HepG2 (cell line): ENCODE measurements around the gene GOT2. TPM values are rescaled to one million over a fixed set of nuclear protein-coding genes. Genes with fewer than 3 reads are reported as not detected.

Source experiments
- ATAC-seq: fragments of 200-7000 bp; cut with Tn5 transposase; 3 replicates; pipeline ENCODE4 v1.9.1; 2020; ENCODE audit warnings: mild to moderate bottlenecking, moderate library complexity
- BruUV-seq: library from RNA; stranded (reverse); fragments of 400-500 nt; replicated peaks from 2 replicates; lab custom pipeline; 2021; lab: Mats Ljungman, UMichigan
- CTCF ChIA-PET: fragments of 300-600 bp; formaldehyde crosslinking; extraction: SDS; loops from one replicate; lab custom pipeline; 2021; ENCODE audit warnings: low total read pairs, inconsistent platforms, low intra/inter-chr PET ratio; lab: Yijun Ruan, JAX
- POLR2A ChIA-PET: fragments of 350-600 bp; sonication (Branson Sonifier 250); formaldehyde crosslinking; loops from one replicate; lab custom pipeline; 2020; ENCODE audit warnings: antibody characterized with exemption, inconsistent platforms; lab: Yijun Ruan, JAX
- DNase-seq: peaks from one replicate; pipeline ENCODE4 v3.0.0-alpha.2; 2015; ENCODE audit warnings: low spot score
- FAIRE-seq: peaks from 3 replicates; lab custom pipeline; 2011; peaks lifted over from hg19 to GRCh38; lab: Jason Lieb, UNC
- H2AFZ ChIP-seq: one replicate; pipeline ENCODE4 v1.6.1; 2011; ENCODE audit warnings: low read length, inconsistent platforms
- H3K27ac ChIP-seq: fragments of 300-600 bp; 3 replicates; pipeline ENCODE4 v1.8.0; 2011; ENCODE audit warnings: mixed run types, mild to moderate bottlenecking, mixed read lengths, low read length, inconsistent platforms; ENCODE audit not compliant: insufficient read depth; ENCODE audit errors: extremely low read length
- H3K27me3 ChIP-seq, 2 experiments: fragments of 200-600 bp in 1 of 2; 2 replicates in 1 of 2; 3 replicates in 1 of 2; pipeline versions ENCODE4 v1.6.0 to v1.8.0; 2011; ENCODE audit warnings: low read length in 2 of 2, mild to moderate bottlenecking in 2 of 2, moderate library complexity in 2 of 2, inconsistent platforms in 1 of 2; ENCODE audit not compliant: insufficient read depth in 2 of 2, control insufficient read depth in 1 of 2
- H3K36me3 ChIP-seq, 2 experiments: fragments of 200-600 bp in 1 of 2; replicated peaks in 1 of 2; 2 replicates in 1 of 2; 3 replicates in 1 of 2; pipeline versions ENCODE4 v1.5.1 to v1.8.0; 2011; ENCODE audit warnings: low read length in 2 of 2, inconsistent platforms in 1 of 2; ENCODE audit not compliant: insufficient read depth in 2 of 2, control insufficient read depth in 1 of 2
- H3K4me1 ChIP-seq: 2 replicates; pipeline ENCODE4 v1.5.1; 2012; ENCODE audit warnings: low read length, inconsistent platforms; ENCODE audit not compliant: insufficient read depth
- H3K4me2 ChIP-seq: 2 replicates; pipeline ENCODE4 v1.6.0; 2011; ENCODE audit warnings: low read depth, low read length, inconsistent platforms
- H3K4me3 ChIP-seq, 3 experiments: fragments of 200-600 bp in 1 of 3; sonication (generic), shearing (Covaris generic) in 1 of 3; replicated peaks in 1 of 3; 2 replicates each; pipeline ENCODE4 v1.5.1; 2011 to 2016; ENCODE audit warnings: low read length in 3 of 3, inconsistent platforms in 2 of 3, low read depth in 2 of 3, mild to moderate bottlenecking in 2 of 3, control low read depth in 1 of 3, mixed read lengths in 1 of 3; ENCODE audit not compliant: insufficient read depth in 1 of 3
- H3K79me2 ChIP-seq: one replicate; pipeline ENCODE4 v1.6.1; 2011; ENCODE audit warnings: low read length, inconsistent platforms; ENCODE audit not compliant: insufficient read depth
- H3K9ac ChIP-seq: 2 replicates; pipeline ENCODE4 v1.6.0; 2011; ENCODE audit warnings: mild to moderate bottlenecking, low read depth, low read length, inconsistent platforms; ENCODE audit not compliant: insufficient read depth
- H3K9me3 ChIP-seq: 2 replicates; pipeline ENCODE4 v1.5.1; 2012; ENCODE audit warnings: mild to moderate bottlenecking, low read length
- H4K20me1 ChIP-seq: 2 replicates; pipeline ENCODE4 v1.6.0; 2011; ENCODE audit warnings: inconsistent platforms, mild to moderate bottlenecking, low read length, moderate library complexity; ENCODE audit not compliant: insufficient read depth
- GMEB2 ChIP-seq: IDR thresholded peaks from 2 replicates; pipeline ENCODE4 v1.6.1; 2016; ENCODE audit warnings: missing biosample characterization, missing genetic modification reagents, low read depth
- HCFC1 ChIP-seq: fragments of 150-350 bp; IDR thresholded peaks from 2 replicates; pipeline ENCODE4 v1.6.1; 2014; ENCODE audit warnings: low read depth, low read length
- HMG20B ChIP-seq: conservative IDR thresholded peaks from 2 replicates; pipeline ENCODE4 v1.6.1; 2016; ENCODE audit warnings: missing genetic modification reagents, missing compliant biosample characterization
- MTF2 ChIP-seq: sonication (generic); formaldehyde crosslinking; IDR thresholded peaks from 2 replicates; pipeline ENCODE4 v1.5.0; 2020; ENCODE audit warnings: missing genetic modification reagents, borderline replicate concordance
- SAP130 ChIP-seq: IDR thresholded peaks from 2 replicates; pipeline ENCODE4 v1.6.1; 2016; ENCODE audit warnings: low read depth
- TCF7 ChIP-seq: sonication (generic); IDR thresholded peaks from 2 replicates; pipeline ENCODE4 v1.6.1; 2016; ENCODE audit warnings: antibody characterized with exemption, low read depth
- ZFP36L2 ChIP-seq: sonication (generic); formaldehyde crosslinking; IDR thresholded peaks from 2 replicates; pipeline ENCODE4 v1.4.0; 2020; ENCODE audit warnings: missing genetic modification reagents
- ZMYM3 ChIP-seq: sonication (generic); formaldehyde crosslinking; IDR thresholded peaks from 2 replicates; pipeline ENCODE4 v1.5.1; 2020; ENCODE audit warnings: mild to moderate bottlenecking, missing genetic modification reagents
- ZNF451 ChIP-seq: sonication (generic); formaldehyde crosslinking; IDR thresholded peaks from 2 replicates; pipeline ENCODE4 v1.5.0; 2020; ENCODE audit warnings: mild to moderate bottlenecking, missing genetic modification reagents
- ZNF550 ChIP-seq: sonication (generic); formaldehyde crosslinking; IDR thresholded peaks from 2 replicates; pipeline ENCODE4 v1.4.0; 2020; ENCODE audit warnings: mild to moderate bottlenecking, missing genetic modification reagents, borderline replicate concordance
- ZNF558 ChIP-seq: sonication (generic); formaldehyde crosslinking; IDR thresholded peaks from 2 replicates; pipeline ENCODE4 v1.9.0; 2022; ENCODE audit warnings: mild to moderate bottlenecking, missing genetic modification reagents, borderline replicate concordance
- ZNF891 ChIP-seq: sonication (generic); formaldehyde crosslinking; IDR thresholded peaks from 2 replicates; pipeline ENCODE4 v1.5.0; 2020; ENCODE audit warnings: mild to moderate bottlenecking, missing genetic modification reagents
- WGBS: methylation state at CpG from one replicate; pipeline ENCODE4 v1.1.6; 2017; ENCODE audit warnings: low lambda C conversion rate; 5-methylcytosine and 5-hydroxymethylcytosine counted together
- in situ Hi-C: cut with HindIII; loops from 2 replicates; pipeline ENCODE4 v1.10.0; 2017; ENCODE audit warnings: low pct_unique_long_range_greater_than_20kb; ENCODE audit not compliant: extremely low pct_ligation_motif_present
- intact Hi-C: fragments of 100-400 bp; cut with micrococcal nuclease; formaldehyde crosslinking; loops from one replicate; pipeline ENCODE4 v1.10.0; 2022; ENCODE audit not compliant: unreplicated experiment
- polyA plus RNA-seq, 8 experiments: library from polyadenylated mRNA; depleted of rRNA in 3 of 8; stranded (reverse) in 7 of 8; unstranded in 1 of 8; fragments of >200 nt; fragmentation: Illumina TruSeq in 4 of 8; extraction: Trizol in 4 of 8; gene quantifications; 2 replicates each; pipeline versions ENCODE4 v1.2.1 to v1.2.3, GENCODE V29; 2011 to 2016; ENCODE audit warnings: low read depth in 4 of 8, missing spikeins in 1 of 8, mixed read lengths in 1 of 8; ENCODE audit not compliant: insufficient read depth in 1 of 8
- total RNA-seq, 5 experiments: library from RNA; depleted of rRNA; stranded (reverse); fragments of >200 nt; fragmentation: Illumina TruSeq; extraction: Trizol; gene quantifications; 2 replicates each; pipeline ENCODE4 v1.2.3, GENCODE V29; 2016; ENCODE audit warnings: low read depth in 1 of 5
- TF ChIP-seq, protein P1 (sequence below): sonication (generic); formaldehyde crosslinking; IDR thresholded peaks from 2 replicates; pipeline ENCODE4 v1.5.1; 2020; ENCODE audit warnings: mild to moderate bottlenecking, missing genetic modification reagents
- TF ChIP-seq, protein P2 (sequence below): IDR thresholded peaks from 2 replicates; pipeline ENCODE4 v1.6.1; 2016; ENCODE audit warnings: low read depth, borderline replicate concordance
- TF ChIP-seq, protein P3 (sequence below): IDR thresholded peaks from 2 replicates; pipeline ENCODE4 v1.6.1; 2012; ENCODE audit warnings: inconsistent platforms

GOT2 gene
- total and polyA plus RNA-seq, 2 of the 13 experiments (the other 11 are each of a cell fraction or from before 2014, with no cell fraction given) = 32.6 to 121 TPM

- CTCF ChIA-PET = interaction anchor here (1.2 to 2.0 kb wide), 2 partner anchors 148 to 150 kb away, joined by 5 to 18 read pairs; no protein-coding TSS in a partner anchor
- TF ChIP-seq HCFC1 = no peak
- TF ChIP-seq SAP130 (CRISPR knock-in tag) = 0 out of 2 replicates have a peak, but pooled peaks have one; percentile 27
- TF ChIP-seq, protein P1, sequence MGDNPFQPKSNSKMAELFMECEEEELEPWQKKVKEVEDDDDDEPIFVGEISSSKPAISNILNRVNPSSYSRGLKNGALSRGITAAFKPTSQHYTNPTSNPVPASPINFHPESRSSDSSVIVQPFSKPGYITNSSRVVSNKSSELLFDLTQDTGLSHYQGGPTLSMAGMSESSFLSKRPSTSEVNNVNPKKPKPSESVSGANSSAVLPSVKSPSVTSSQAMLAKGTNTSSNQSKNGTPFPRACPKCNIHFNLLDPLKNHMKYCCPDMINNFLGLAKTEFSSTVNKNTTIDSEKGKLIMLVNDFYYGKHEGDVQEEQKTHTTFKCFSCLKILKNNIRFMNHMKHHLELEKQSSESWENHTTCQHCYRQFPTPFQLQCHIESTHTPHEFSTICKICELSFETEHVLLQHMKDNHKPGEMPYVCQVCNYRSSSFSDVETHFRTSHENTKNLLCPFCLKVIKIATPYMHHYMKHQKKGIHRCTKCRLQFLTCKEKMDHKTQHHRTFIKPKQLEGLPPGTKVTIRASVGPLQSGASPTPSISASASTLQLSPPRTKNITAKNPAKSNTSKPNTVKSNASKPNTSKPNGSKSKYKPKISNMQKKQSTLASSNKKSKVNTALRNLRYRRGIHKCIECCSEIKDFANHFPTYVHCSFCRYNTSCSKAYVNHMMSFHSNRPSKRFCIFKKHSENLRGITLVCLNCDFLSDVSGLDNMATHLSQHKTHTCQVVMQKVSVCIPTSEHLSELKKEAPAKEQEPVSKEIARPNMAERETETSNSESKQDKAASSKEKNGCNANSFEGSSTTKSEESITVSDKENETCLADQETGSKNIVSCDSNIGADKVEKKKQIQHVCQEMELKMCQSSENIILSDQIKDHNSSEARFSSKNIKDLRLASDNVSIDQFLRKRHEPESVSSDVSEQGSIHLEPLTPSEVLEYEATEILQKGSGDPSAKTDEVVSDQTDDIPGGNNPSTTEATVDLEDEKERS = no peak
- TF ChIP-seq, protein P2, sequence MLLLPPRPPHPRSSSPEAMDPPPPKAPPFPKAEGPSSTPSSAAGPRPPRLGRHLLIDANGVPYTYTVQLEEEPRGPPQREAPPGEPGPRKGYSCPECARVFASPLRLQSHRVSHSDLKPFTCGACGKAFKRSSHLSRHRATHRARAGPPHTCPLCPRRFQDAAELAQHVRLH (CRISPR knock-in tag) = no peak
- TF ChIP-seq MTF2 (CRISPR knock-in tag) = no peak
- TF ChIP-seq GMEB2 (CRISPR knock-in tag) = no peak
- no peak for TF ChIP-seq TCF7
- TF ChIP-seq ZNF891 (CRISPR knock-in tag) = no peak
- TF ChIP-seq HMG20B (CRISPR knock-in tag) = no peak
- TF ChIP-seq ZNF550 (CRISPR knock-in tag) = no peak
- TF ChIP-seq ZFP36L2 (CRISPR knock-in tag) = no peak
- TF ChIP-seq, protein P3, sequence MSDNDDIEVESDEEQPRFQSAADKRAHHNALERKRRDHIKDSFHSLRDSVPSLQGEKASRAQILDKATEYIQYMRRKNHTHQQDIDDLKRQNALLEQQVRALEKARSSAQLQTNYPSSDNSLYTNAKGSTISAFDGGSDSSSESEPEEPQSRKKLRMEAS = no peak
- TF ChIP-seq ZNF451 (CRISPR knock-in tag) = no peak
- TF ChIP-seq ZMYM3 (CRISPR knock-in tag) = no peak
- no peak for TF ChIP-seq ZNF558 (CRISPR knock-in tag)
Measured at GRCh38 chr16:58661199-58661830, 72.8 kb downstream of the GOT2 start.

More at GRCh38 chr16:58661199-58661830, 72.8 kb downstream of the GOT2 start:
- 24% methylated on average over 7 of the region's 12 CpGs for WGBS
- H3K4me1 ChIP-seq = peaks cover 23% of the 10 kb centered on the region
- no TSS peak for BruUV-seq
- no peaks in the 10 kb centered on the region for H3K27me3 ChIP-seq
- no peak overlapping the region for H3K4me3 ChIP-seq
- intact Hi-C loops = loop anchor here (1.0 to 5.0 kb wide), 3 partner anchors 99 to 325 kb away; no protein-coding TSS in a partner anchor
- no peak overlapping the region for H3K9ac ChIP-seq
- in situ Hi-C loops = no loop called here
- H4K20me1 ChIP-seq = no peaks in the 10 kb centered on the region
- no peaks in the 10 kb centered on the region for H3K79me2 ChIP-seq
- no peak overlapping the region for H3K4me2 ChIP-seq
- FAIRE-seq (peak; percentile 99), DNase-seq (peak; percentile 85), ATAC-seq (peak; percentile 89)
- H3K9me3 ChIP-seq = no peaks in the 10 kb centered on the region
- no peaks in the 10 kb centered on the region for H3K36me3 ChIP-seq
- POLR2A ChIA-PET = interaction anchor here (1.0 to 2.4 kb wide), 6 partner anchors 9 to 147 kb away, joined by 3 to 11 read pairs (median 6); partner anchors contain the start of genes CNOT1 and SLC38A7
- H2AFZ ChIP-seq = no peak overlapping the region
- no peak overlapping the region for H3K27ac ChIP-seq
